DMS79 (cell line): ENCODE results near the gene KAZN.

ENCODE experiments used
- DNase-seq: peaks from one replicate; lab custom pipeline; 2025; lab: John Stamatoyannopoulos, UW

KAZN gene

DNA sequence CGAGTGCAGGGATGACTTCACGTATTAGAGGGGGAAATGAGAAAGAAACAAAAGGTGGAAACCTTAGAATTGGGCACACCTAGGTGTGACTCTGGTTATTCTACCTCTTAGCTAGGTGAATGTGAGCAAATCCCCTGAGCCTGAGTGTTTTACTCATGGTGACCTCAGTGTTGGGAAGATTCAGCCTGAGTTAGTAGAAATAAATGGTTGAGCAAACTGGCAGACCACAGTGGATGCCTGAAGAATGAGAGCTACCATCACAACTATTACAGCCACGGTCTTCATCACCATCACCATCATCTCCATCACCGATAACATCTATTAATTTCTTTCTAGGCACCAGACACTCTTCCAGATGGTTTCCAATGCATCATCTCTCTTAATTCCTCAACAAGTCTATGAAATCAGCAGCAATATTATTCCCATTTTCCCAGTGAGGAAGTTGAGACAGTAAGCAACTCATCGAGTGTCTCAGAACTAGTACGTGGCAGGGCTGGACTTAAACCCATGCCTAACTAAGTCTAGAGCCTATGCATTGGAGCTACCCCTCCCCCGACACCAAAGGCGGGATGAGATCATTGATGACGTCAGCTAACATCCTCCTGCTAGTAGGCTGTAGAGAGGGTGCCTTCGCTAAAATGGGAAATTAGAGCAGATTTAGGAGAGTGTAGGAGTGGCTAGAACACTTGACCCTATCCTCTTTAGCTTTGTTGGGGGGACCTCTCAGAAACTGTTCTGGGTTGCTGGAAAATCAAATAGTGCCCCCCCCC, 7.9 kb upstream of the KAZN start:
- no peak for DNase-seq

DNA sequence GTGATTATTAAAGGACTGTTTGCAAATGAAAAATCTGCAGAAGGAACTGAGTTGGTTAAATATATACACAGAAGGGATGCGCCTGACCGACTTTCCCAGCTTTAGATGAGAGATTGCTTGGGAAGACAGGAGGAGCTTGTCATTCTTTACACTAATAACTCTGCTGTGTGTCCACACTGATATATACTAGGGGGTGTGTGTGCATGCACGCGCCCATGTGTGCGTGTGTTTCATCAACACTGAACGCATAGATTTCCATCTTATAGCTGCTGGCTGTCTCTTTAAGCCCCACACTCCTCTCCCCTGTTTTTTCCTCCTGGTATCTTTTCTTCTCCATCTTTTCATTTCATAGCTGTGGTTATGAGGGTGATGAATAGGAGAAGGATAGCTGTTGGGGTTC, 6.9 kb upstream of the KAZN start:
- no peak for DNase-seq

DNA sequence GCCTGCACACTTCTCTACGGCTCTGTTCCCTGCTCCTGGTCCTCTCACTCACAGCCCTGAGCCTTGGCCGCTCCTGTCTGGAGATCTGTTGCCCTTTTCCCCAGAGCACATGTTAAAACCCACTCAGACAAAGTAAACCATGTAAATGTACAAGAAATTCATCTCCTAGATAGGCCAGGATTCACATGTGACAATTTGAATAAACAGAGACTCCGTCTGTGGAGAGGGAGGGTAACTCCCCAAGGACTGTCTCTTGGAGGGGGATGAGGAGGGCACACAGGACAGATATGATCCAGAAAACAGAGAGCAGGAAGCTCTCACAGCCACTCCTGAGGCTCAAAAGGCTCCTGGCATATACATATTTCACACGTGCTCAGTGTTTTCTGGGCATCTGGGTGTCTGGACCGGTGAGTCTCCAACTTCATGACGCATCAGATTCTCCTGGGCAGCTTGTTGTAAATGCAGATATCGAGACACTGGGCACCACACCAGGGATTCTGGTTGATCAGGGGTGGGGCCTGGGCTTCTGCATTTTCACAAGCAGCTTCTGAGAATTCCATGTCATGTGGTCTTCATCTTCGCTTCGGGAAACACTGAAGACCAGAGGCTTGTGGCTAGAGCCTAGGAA, 6.4 kb upstream of the KAZN start:
- DNase-seq = no peak

DNA sequence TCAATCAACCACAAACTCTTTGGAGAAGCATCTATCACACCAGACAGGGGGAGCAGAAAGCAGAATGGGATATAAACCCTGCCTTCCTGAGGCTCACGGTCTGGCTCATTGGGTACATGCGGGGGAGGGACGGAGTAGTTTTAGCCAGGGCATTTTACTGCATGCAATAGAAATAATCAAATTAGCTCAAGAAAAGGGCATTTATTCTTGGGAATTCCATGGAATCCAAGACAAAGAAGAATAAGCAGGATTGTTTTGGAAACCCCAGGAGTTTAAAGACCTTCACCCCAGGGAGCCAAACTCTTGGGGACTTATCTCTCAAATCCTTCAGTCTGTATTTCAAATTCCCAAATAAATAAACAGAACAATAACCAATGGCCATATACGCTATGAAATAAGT, 5.2 kb upstream of the KAZN start:
- DNase-seq = no peak

DNA sequence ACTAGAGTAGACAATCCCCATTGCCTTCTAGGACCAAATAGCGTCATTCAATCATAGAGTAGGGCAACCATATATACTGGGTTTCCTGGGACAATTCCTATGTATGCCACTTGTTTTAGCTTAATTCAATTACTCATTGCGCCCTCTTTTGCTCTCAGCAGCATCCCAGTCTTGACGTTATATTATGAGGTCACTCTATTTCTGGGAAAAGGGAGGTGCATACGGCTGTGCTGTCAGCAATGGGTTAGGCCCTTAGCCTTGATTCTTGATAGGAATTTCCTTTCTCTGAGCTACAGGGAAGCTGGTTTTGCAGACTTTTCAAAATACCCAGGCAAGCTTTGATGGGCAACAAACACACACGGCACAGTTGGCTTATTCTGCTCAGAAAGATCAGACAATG, 4.4 kb upstream of the KAZN start:
- no peak for DNase-seq

DNA sequence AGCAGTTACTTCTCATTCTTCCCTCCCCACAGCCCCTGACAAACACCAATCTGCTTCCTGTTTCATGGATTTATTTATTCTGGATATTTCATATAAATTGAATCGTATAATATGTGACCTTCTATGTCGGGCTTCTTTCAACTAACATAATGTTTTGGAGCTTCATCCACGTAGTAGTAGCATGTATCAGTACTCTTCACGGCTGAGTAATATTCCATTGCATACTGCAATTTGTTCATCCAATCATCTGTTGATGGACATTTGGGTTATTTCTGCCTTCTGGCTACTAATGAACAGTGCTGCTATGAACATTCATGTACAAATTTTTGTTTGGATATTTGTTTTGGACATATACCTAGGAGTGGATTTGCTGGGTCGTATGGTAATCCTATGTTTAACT, 1.9 kb upstream of the KAZN start:
- DNase-seq = no peak

DNA sequence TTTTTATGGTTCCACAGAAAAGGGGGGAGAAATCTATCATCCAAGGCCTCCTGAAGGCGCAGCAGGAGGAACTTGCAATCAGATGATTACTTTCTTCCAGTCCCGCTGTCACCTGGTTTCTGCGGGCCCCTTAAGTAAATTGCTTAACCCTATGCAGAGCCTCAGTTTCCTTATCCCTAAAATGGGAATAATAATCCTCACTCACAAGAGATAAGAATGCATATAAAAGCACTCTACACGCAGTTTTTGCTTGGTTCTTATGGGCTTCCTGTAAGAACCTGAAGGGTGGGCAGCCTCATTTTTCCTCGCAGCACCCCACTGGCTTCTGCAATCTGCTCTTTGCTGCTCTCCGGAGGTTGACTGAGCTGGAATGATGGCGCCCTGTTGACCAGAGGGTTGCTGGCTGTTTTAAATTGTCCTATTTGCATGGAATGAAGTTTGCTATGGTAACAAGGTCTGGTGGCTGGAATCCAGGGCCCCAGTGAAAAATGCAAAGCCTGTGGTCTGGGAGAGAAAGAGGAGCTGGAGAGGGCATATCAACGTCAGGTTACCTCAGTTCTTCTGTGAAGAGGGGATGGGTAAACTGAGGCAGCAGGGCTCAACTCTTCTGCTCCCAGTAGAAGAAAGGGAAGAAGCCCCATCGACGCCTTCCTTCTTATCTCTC, 1.0 kb upstream of the KAZN start:
- DNase-seq = no peak

DNA sequence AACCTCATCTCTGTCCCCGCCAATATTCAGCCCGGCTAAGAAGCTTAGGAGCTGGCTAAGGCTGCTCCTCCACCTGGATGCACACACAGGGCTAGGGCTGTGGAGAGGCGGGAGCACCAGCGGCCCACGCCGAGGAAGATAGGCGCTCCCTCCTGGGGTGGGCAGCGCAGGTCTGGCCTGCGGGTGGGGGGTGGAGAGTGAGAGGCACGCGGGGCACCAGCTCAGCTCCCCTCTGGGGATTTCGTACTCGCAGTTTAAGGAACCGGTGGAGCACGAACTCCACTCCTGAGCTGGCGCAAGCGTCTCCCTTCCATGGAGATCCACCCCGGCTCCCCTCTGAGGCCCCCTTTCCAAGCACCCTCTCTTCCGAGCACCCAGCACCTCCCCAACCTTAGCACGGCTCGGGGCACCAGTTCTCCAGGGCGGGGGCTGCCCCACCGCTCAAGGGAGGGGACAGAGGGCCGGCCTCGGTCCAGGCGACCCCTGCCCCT, 433 bp upstream of the KAZN start:
- DNase-seq = peak; percentile 50

DNA sequence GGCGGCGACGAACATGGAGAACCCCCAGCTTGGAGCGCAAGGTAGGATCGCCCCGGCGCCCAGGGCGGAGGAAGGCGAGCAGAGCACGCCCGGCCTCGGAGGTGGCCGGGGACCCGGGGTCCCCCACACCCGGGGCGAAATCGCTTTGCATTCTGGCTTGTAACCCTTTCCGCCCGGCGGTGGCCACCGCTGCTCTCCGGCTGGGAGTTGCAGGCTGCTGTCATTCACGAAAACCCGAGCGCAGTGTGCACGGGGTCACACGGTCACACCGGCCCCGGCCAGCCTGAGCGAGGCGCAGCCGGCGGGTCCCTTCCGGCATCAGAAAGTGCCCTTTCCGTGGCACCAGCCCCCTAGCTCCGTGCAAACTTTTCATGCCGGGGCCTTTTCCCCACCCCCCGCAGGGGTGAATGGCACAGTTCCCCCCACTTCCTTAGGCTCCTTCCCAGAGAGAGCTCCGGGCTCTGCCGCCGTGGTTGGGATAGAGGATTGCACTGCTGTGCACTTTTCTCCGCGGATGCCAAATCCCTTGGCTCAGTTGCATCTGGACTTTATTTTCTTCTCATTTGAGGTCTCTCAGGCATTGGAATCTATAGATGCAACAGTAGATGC, 802 bp downstream of the KAZN start:
- DNase-seq = no peak

DNA sequence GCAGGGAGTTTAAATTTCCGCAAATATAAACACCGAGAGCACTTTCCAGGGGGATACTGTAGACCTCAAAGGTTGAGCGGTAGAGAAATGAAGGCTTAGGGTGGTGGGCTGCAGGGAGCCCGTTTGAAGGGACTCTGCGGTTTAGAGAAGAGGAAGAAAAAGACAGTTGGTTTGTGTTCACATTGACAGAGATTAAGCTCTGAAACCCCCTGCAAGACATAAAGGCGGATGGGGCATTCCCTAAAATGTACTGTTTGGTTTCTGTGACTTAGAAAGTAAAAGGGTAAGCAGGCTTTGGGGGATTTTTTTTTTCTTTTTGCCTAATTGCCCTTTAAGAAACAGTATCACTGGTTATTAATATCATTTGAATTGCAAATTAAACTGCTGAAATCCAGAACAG, 1.3 kb downstream of the KAZN start:
- DNase-seq = no peak

DNA sequence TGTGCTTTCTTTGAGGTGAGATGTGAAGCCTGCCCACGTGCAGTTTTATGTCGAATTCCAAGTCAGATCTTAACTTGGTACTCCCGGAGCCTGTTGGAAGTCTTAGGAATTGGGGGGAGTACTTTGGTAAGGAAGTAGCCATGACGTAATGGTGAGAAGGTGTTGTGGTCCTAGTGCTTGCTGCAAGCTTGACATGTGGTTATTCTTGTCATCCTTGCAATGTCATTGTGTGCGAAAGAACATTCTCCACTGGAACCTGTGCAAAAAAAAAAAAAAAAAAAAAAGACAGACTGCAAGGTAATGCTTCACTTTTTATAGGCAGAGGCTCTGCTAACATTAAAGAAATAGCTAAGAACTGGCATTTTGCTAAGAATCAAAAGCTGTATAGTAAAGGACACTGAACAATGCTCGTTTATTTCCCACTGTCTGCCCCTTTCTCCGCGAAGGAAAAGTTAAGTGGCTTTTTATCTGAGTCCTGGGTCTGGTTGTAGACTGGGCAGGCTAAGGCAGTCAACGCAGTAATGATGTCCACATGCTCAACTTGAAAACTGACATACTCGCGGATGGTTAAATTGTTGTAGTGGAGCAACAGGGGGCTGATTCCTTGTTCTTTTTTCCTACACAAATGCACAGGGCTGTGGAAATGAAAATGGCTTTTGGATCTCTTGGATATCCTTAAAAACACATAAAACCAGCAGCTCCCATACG, 2.1 kb downstream of the KAZN start:
- DNase-seq = no peak

DNA sequence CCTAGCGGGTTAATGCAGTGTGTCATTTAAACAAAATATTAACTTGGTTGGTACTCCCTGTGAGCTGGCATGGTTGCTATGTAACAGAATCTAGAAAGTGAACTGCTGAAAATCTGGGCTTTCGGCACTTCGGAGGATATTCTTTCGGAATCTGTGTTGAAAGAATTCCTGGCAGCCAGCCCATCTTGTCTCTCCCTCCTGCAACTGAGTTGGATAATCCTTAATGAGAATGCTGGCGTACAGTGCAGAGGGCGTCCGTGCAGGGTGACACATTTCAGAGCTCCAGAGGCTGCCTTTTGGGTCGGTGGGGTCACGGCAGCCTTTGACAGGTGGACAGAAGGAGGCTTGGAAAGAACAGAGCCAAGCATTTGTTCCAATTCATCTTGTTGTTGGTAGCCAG, 3.7 kb downstream of the KAZN start:
- no peak for DNase-seq

DNA sequence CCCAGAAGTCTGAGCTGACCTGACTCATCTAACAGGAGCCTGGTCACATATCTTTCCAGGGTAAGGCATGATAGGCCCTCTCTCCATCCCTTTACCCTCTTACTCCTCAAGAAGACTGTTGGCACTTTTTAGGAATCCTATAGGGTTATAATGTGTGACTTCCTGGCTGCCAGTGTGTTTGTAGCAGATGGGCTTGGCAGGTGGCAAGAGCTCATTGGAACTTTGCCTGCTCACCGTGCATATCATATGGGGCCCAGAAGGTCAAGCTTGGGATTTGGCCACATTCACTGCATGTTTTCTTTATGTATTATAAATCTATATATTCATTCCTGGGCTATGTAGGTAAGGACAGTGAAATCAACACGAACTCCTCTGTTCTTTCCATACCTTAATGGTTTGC, 5.2 kb downstream of the KAZN start:
- DNase-seq = no peak

DNA sequence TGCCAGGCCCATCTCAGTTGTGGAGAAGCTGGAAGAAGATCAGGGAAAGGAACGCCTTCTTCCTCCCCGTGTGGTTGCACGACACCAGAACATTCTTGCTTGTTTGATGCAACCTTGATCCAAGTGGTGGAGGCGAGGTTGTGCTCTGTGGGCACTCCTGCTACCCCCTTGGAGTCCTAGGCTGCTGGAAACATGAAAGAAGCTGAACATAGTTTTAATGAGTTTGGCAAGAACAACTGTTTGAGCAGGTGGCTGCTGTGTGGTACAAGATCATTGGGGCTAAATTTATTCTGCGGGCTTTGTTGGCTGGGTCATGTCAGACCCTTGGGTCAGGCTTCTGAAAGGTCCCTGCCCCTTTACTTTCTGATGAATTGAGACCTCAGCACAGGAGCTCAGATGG, 5.9 kb downstream of the KAZN start:
- DNase-seq = no peak

DNA sequence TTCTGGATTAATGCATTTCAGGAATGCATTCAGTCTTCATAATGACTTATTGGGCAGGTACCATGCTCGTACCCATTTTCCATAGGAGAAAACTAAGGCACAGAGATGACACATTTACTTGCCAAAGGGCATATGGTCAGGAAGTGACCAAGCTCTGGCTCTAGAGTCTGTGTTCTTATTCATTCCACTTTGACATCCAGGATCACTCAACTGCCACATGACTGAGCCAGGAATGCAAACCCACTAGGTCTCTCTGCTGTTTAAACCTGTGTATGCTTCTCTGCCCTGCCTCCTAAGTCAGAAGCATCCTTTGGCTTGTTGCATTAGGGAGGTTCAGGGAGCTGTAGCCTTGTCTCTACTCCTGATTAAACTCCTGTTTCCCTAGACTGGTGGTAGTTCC, 7.5 kb downstream of the KAZN start:
- no peak for DNase-seq

DNA sequence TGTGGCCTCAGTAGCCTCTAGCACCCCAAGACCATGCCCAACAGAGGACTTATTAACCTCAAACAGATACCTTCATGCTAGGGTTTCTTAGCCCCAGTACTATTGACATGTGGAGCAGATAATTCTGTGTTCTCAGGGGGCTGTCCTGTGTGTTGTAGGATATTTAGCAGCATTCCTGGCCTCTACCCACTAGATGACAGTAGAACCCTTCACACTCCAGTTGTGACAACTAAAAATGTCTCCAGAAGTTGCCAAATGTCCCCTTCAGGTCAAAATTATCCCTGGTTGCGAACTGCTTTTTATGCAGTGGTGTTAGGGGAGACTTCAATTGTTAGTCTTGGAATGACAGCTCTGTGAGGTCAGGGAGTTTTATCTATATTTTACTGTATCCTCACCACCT, 8.1 kb downstream of the KAZN start:
- DNase-seq = no peak

DNA sequence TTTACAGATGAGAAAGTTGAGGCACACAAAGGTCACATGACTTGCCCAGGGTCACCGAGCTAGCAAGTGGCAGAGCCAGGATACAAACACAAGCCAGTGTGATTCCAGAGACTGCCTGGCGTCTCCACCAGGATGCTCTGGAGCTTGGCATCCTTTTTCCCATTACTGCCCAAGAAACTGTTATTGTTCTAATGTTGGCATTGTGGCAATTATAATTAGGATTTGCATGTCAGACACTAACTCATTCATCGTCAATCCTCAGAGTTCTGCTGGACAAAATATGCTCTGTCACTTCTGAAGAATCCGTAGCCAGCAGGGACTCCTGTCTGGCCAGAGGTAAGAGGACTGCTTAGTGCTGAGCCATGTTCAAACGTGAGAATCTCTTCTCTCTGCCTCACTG, 8.8 kb downstream of the KAZN start:
- DNase-seq = no peak

DNA sequence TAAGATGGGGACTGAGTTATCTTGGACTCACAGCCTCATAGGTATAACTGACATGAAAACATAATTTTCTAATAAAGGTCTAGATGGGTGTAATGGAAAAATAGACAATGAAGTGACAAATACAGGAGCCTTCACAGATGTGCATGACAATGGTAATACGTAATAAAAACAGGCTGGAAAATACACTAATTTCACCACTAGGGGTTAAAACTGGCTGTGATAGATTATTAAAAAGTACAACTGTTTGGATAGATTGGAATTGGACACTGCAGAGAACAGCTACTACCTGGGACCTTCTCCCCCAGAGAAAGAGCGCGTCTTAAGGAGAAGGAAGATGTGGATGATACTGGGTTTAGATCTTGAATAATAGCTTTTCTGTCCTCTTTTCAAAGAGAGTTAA, 9.8 kb downstream of the KAZN start:
- DNase-seq = no peak

DNA sequence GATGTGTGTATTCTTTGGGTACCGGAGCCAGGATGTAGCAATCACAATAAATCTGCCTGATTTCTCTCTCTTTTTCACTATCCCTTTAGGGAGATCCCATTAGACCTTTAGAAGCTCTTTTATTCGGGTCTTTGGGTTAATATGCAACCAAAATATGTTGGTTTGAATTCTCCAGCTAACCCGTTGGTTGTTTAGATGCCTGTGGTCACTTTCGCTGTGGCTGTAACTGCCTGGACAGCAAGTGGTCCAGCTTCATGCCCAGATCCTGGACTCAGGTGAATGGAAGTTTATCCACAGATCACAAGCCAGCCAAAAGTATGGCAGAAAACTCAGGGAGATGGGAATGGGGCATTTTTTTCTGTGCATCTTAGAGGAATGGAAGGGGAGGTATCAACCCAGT, 12.3 kb downstream of the KAZN start:
- DNase-seq = no peak

DNA sequence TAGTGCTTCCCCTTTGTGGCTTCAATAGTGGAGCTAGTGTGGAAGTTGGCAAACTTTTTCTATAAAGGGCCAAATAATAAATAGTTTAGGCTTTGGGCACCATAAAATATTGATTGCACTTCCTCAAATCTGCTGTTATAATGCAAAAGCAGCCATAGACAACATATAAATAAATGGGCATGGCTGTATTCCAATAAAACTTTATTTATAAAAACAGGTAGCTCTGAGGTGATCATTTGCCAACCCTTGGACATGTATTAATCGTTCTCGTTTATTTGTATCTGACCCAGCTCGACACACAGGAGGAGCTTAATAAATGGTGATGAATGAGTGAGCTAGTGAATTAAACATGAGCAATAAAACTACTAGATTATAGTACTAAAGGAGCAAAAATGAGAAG, 13.3 kb downstream of the KAZN start:
- no peak for DNase-seq

DNA sequence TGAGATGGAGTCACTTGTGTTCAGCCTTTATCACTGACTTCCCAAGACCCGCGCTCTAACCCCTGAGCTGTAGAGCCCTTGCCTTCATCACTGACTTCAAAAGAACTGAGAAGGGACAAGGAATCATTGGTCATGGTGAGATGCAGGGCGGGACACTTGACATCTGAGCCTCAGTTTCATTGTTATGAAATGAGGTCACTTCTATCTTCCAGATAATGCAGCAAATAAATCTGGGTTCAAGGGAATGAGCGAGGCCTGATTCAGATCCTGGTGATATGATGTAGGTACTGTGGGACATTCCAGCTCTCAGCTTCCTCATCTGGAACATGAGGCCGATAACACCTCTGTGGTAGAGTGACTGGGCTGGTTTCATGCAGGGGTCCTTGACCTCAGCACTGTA, 13.8 kb downstream of the KAZN start:
- DNase-seq = no peak

DNA sequence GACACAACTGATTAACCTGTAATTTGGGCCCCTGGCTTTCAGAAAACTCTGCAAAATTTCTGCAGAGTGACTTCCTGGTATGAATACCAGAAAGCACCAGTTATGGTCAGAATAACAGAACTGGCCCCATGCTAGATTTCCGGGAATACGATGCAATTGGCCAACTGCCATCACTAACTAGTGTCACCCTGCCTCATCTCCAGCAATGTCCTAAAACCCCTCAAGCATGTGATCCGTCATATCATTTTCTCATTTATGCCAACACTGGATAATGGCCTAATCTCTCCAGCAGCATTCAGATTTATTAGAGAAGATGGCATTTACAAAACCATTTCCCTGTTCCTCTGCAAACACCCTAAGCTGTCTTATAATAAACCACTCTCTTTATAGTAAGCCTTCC, 15.4 kb downstream of the KAZN start:
- DNase-seq = no peak
